HUES64 (cell line): ENCODE measurements around the gene C1QTNF12.

Experiments used
- H3K27ac ChIP-seq: 2 replicates; pipeline ENCODE4 v1.7.0; 2013; ENCODE audit warnings: low read depth, low read length, inconsistent platforms
- H3K27me3 ChIP-seq: 2 replicates; pipeline ENCODE4 v1.6.1; 2013; ENCODE audit warnings: mild to moderate bottlenecking, low read length; ENCODE audit not compliant: insufficient read depth
- H3K36me3 ChIP-seq: 2 replicates; pipeline ENCODE4 v1.6.1; 2013; ENCODE audit warnings: mild to moderate bottlenecking, low read length; ENCODE audit not compliant: insufficient read depth
- H3K4me1 ChIP-seq: 2 replicates; pipeline ENCODE4 v1.6.1; 2013; ENCODE audit warnings: mild to moderate bottlenecking, low read length, moderate library complexity; ENCODE audit not compliant: insufficient read depth
- H3K4me3 ChIP-seq: 2 replicates; pipeline ENCODE4 v1.5.1; 2013; ENCODE audit warnings: mild to moderate bottlenecking, low read length, moderate library complexity
- H3K9ac ChIP-seq: 2 replicates; pipeline ENCODE4 v1.6.1; 2013; ENCODE audit warnings: mild to moderate bottlenecking, low read depth, low read length
- H3K9me3 ChIP-seq: 2 replicates; pipeline ENCODE4 v1.6.1; 2013; ENCODE audit warnings: low read depth, low read length; ENCODE audit not compliant: insufficient read depth
- WGBS: fragments of 150-250, 120-280 bp; methylation state at CpG from one replicate; pipeline ENCODE4 v1.1.7; 2013; ENCODE audit warnings: missing lambda C conversion rate; 5-methylcytosine and 5-hydroxymethylcytosine counted together

C1QTNF12 gene

GRCh38 chr1:1223321-1223720 is 23.2 kb downstream of the C1QTNF12 start:
- H3K9me3 ChIP-seq, result no peaks in the 10 kb centered on the region
- no peak overlapping the region for H3K9ac ChIP-seq
- 96% methylated on average over 15 of the region's 15 CpGs for WGBS
- no peaks in the 10 kb centered on the region for H3K27me3 ChIP-seq
- no peak overlapping the region for H3K4me3 ChIP-seq
- H3K4me1 ChIP-seq, result no peaks in the 10 kb centered on the region
- peaks cover 56% of the 10 kb centered on the region for H3K36me3 ChIP-seq
- H3K27ac ChIP-seq, result no peak overlapping the region

- H3K27me3 ChIP-seq, result no peaks in the 10 kb centered on the region
- no peaks in the 10 kb centered on the region for H3K4me1 ChIP-seq
- no peak overlapping the region for H3K27ac ChIP-seq
- peaks cover 54% of the 10 kb centered on the region for H3K36me3 ChIP-seq
- no peaks in the 10 kb centered on the region for H3K9me3 ChIP-seq
- H3K9ac ChIP-seq, result no peak overlapping the region
- H3K4me3 ChIP-seq, result no peak overlapping the region
- WGBS, result 96% methylated on average over 44 of the region's 44 CpGs
Observed at GRCh38 chr1:1222575-1223225, 23.8 kb downstream of the C1QTNF12 start.

GRCh38 chr1:1221887-1222574 is 24.5 kb downstream of the C1QTNF12 start:
- Histone ChIP-seq H3K4me3 (no peak overlapping the region), H3K9me3 (no peaks in the 10 kb centered on the region), H3K36me3 (peaks cover 56% of the 10 kb centered on the region), H3K4me1 (no peaks in the 10 kb centered on the region), H3K27me3 (no peaks in the 10 kb centered on the region), H3K9ac (no peak overlapping the region), H3K27ac (no peak overlapping the region)
- WGBS, result 95% methylated on average over 30 of the region's 30 CpGs

GRCh38 chr1:1220197-1220596 is 26.3 kb downstream of the C1QTNF12 start:
- Histone ChIP-seq H3K36me3 (peaks cover 52% of the 10 kb centered on the region), H3K4me3 (no peak overlapping the region)
- WGBS, result 95% methylated on average over 24 of the region's 24 CpGs

GRCh38 chr1:1219341-1219740 is 27.2 kb downstream of the C1QTNF12 start:
- no peak overlapping the region for H3K9ac ChIP-seq
- no peak overlapping the region for H3K4me3 ChIP-seq
- peaks cover 45% of the 10 kb centered on the region for H3K36me3 ChIP-seq
- no peaks in the 10 kb centered on the region for H3K9me3 ChIP-seq
- no peaks in the 10 kb centered on the region for H3K27me3 ChIP-seq
- no peaks in the 10 kb centered on the region for H3K4me1 ChIP-seq
- WGBS, result 97% methylated on average over 20 of the region's 20 CpGs
- H3K27ac ChIP-seq, result no peak overlapping the region

More at GRCh38 chr1:1220197-1220596, 26.3 kb downstream of the C1QTNF12 start:
- Histone ChIP-seq H3K27me3 (no peaks in the 10 kb centered on the region), H3K27ac (no peak overlapping the region), H3K9me3 (no peaks in the 10 kb centered on the region), H3K9ac (no peak overlapping the region), H3K4me1 (no peaks in the 10 kb centered on the region)

- WGBS, result 94% methylated on average over 36 of the region's 36 CpGs
- Histone ChIP-seq H3K9me3 (no peaks in the 10 kb centered on the region), H3K9ac (no peak overlapping the region), H3K4me1 (no peaks in the 10 kb centered on the region), H3K4me3 (no peak overlapping the region), H3K27ac (no peak overlapping the region), H3K27me3 (no peaks in the 10 kb centered on the region), H3K36me3 (peaks cover 41% of the 10 kb centered on the region)
Observed at GRCh38 chr1:1218524-1219200, 27.9 kb downstream of the C1QTNF12 start.

- H3K36me3 ChIP-seq, result peaks cover 34% of the 10 kb centered on the region
- WGBS, result 92% methylated on average over 52 of the region's 52 CpGs
Observed at GRCh38 chr1:1217621-1218523, 28.6 kb downstream of the C1QTNF12 start.

GRCh38 chr1:1216770-1217620 is 29.5 kb downstream of the C1QTNF12 start:
- Histone ChIP-seq H3K36me3 (peaks cover 27% of the 10 kb centered on the region), H3K9ac (no peak overlapping the region), H3K9me3 (no peaks in the 10 kb centered on the region), H3K27me3 (no peaks in the 10 kb centered on the region), H3K4me1 (no peaks in the 10 kb centered on the region), H3K4me3 (no peak overlapping the region), H3K27ac (no peak overlapping the region)
- 97% methylated on average over 74 of the region's 74 CpGs for WGBS

More at GRCh38 chr1:1217621-1218523, 28.6 kb downstream of the C1QTNF12 start:
- Histone ChIP-seq H3K4me3 (no peak overlapping the region), H3K4me1 (no peaks in the 10 kb centered on the region), H3K27ac (no peak overlapping the region), H3K27me3 (no peaks in the 10 kb centered on the region), H3K9me3 (no peaks in the 10 kb centered on the region), H3K9ac (no peak overlapping the region)

GRCh38 chr1:1215881-1216605 is 30.5 kb downstream of the C1QTNF12 start:
- H3K36me3 ChIP-seq, result peaks cover 21% of the 10 kb centered on the region
- H3K4me1 ChIP-seq, result no peaks in the 10 kb centered on the region
- 95% methylated on average over 21 of the region's 21 CpGs for WGBS

More at GRCh38 chr1:1215881-1216605, 30.5 kb downstream of the C1QTNF12 start:
- H3K9me3 ChIP-seq, result no peaks in the 10 kb centered on the region
- no peak overlapping the region for H3K27ac ChIP-seq
- H3K9ac ChIP-seq, result no peak overlapping the region
- no peak overlapping the region for H3K4me3 ChIP-seq
- no peaks in the 10 kb centered on the region for H3K27me3 ChIP-seq
